GM23338 (cell line): ENCODE measurements around the gene PIBF1. TPM values are rescaled to one million over a fixed set of nuclear protein-coding genes. Genes with fewer than 3 reads are reported as not detected.

ENCODE experiments used
- ATAC-seq: fragments of 200-7000 bp; cut with Tn5 transposase; 3 replicates; pipeline ENCODE4 v1.9.1; 2020
- DNase-seq: peaks from one replicate; pipeline ENCODE4 v3.0.0-alpha.2; 2015; ENCODE audit warnings: low spot score
- H2AFZ ChIP-seq: fragments of 200-600 bp; sonication (generic); 2 replicates; pipeline ENCODE4 v1.8.0; 2016; ENCODE audit warnings: antibody characterized with exemption, mild to moderate bottlenecking, moderate library complexity
- H3F3A ChIP-seq: fragments of 200-600 bp; sonication (generic); replicated peaks from 2 replicates; pipeline ENCODE4 v1.8.0; 2017; ENCODE audit warnings: antibody characterized with exemption, mixed run types, low read depth
- H3K27ac ChIP-seq: fragments of 200-600 bp; sonication (generic); 2 replicates; pipeline ENCODE4 v1.6.1; 2016; ENCODE audit warnings: low read depth
- H3K27me3 ChIP-seq: fragments of 200-600 bp; sonication (generic); 2 replicates; pipeline ENCODE4 v1.8.0; 2016; ENCODE audit warnings: mild to moderate bottlenecking, mixed run types, moderate library complexity; ENCODE audit not compliant: insufficient read depth
- H3K36me3 ChIP-seq: fragments of 200-600 bp; sonication (generic); 2 replicates; pipeline ENCODE4 v1.8.0; 2016; ENCODE audit warnings: mild to moderate bottlenecking; ENCODE audit not compliant: insufficient read depth
- H3K4me1 ChIP-seq: fragments of 200-600 bp; sonication (generic); 2 replicates; pipeline ENCODE4 v1.8.0; 2016; ENCODE audit warnings: mild to moderate bottlenecking, moderate library complexity; ENCODE audit not compliant: insufficient read depth
- H3K4me2 ChIP-seq: fragments of 200-600 bp; sonication (generic); 2 replicates; pipeline ENCODE4 v1.7.1; 2017; ENCODE audit warnings: mixed run types
- H3K4me3 ChIP-seq: fragments of 200-600 bp; sonication (generic); 2 replicates; pipeline ENCODE4 v1.6.1; 2016; ENCODE audit warnings: mixed run types
- H3K79me2 ChIP-seq: fragments of 200-600 bp; sonication (generic); replicated peaks from 2 replicates; pipeline ENCODE4 v1.8.0; 2017; ENCODE audit warnings: mild to moderate bottlenecking; ENCODE audit not compliant: insufficient read depth
- H3K9me2 ChIP-seq: fragments of 200-600 bp; sonication (generic); 2 replicates; pipeline ENCODE4 v1.8.0; 2017; ENCODE audit not compliant: insufficient read depth
- H4K20me1 ChIP-seq: fragments of 200-600 bp; sonication (generic); replicated peaks from 2 replicates; pipeline ENCODE4 v1.8.0; 2017; ENCODE audit warnings: mild to moderate bottlenecking; ENCODE audit not compliant: insufficient read depth
- H3K27ac Mint-ChIP-seq: 2 replicates; pipeline ENCODE4 v1.8.0; 2020; ENCODE audit warnings: inconsistent platforms, mild to moderate bottlenecking, moderate library complexity, mixed read lengths
- H3K27me3 Mint-ChIP-seq: 3 replicates; pipeline ENCODE4 v1.8.0; 2022; ENCODE audit warnings: low read depth, mild to moderate bottlenecking, moderate library complexity, mixed read lengths, inconsistent platforms; ENCODE audit not compliant: insufficient read depth, poor library complexity
- H3K36me3 Mint-ChIP-seq: 3 replicates; pipeline ENCODE4 v1.8.0; 2021; ENCODE audit warnings: low read depth, mild to moderate bottlenecking, inconsistent platforms, moderate library complexity, mixed read lengths
- H3K4me1 Mint-ChIP-seq: 3 replicates; pipeline ENCODE4 v1.8.0; 2020; ENCODE audit warnings: mild to moderate bottlenecking, inconsistent platforms, mixed read lengths
- H3K4me3 Mint-ChIP-seq: 3 replicates; pipeline ENCODE4 v1.8.0; 2021; ENCODE audit warnings: moderate library complexity, mild to moderate bottlenecking, inconsistent platforms, mixed read lengths
- H3K9me3 Mint-ChIP-seq: 3 replicates; pipeline ENCODE4 v1.8.0; 2020; ENCODE audit warnings: moderate library complexity, mild to moderate bottlenecking, inconsistent platforms, mixed read lengths
- CREB1 ChIP-seq: fragments of 250-450 bp; sonication (Bioruptor Pico); IDR thresholded peaks from 2 replicates; pipeline ENCODE4 v1.5.0; 2020; ENCODE audit warnings: low read depth, mild to moderate bottlenecking, moderate library complexity
- CTCF ChIP-seq, 2 experiments: fragments of 200-600 bp in 1 of 2; sonication (generic) in 1 of 2; conservative IDR thresholded peaks; 2 replicates each; pipeline versions ENCODE4 v1.5.1 to v1.6.1; 2016 to 2017; ENCODE audit warnings: antibody characterized with exemption in 2 of 2, low read depth in 2 of 2, mild to moderate bottlenecking in 2 of 2, moderate library complexity in 1 of 2
- EZH2 ChIP-seq: fragments of 200-600 bp; sonication (generic); IDR thresholded peaks from one replicate; pipeline ENCODE4 v1.8.0; 2017; ENCODE audit warnings: antibody characterized with exemption, mild to moderate bottlenecking, low read depth; ENCODE audit not compliant: unreplicated experiment
- POLR2AphosphoS5 ChIP-seq: IDR thresholded peaks from 2 replicates; pipeline ENCODE4 v1.6.1; 2016; ENCODE audit warnings: antibody characterized with exemption, low read depth
- REST ChIP-seq: IDR thresholded peaks from one replicate; pipeline ENCODE4 v1.6.1; 2018; ENCODE audit warnings: antibody characterized with exemption; ENCODE audit not compliant: unreplicated experiment
- ZNF114 ChIP-seq: fragments of 250-450 bp; sonication (Bioruptor Pico); IDR thresholded peaks from 2 replicates; pipeline ENCODE4 v1.5.0; 2020; ENCODE audit warnings: mild to moderate bottlenecking, moderate library complexity
- ZNF331 ChIP-seq: fragments of 250-450 bp; sonication (Bioruptor Pico); IDR thresholded peaks from 2 replicates; pipeline ENCODE4 v1.5.0; 2020; ENCODE audit warnings: low read depth, mild to moderate bottlenecking, moderate library complexity
- polyA plus RNA-seq: library from polyadenylated mRNA; unstranded; fragments of >200 nt; fragmentation: Nextera tagmentation; extraction: Ambion mirVana; gene quantifications from 2 replicates; pipeline ENCODE4 v1.2.1, GENCODE V29; 2016
- total RNA-seq: library from RNA; depleted of rRNA; stranded (reverse); fragments of >200 nt; shearing (Covaris generic); gene quantifications from 2 replicates; pipeline ENCODE4 v1.2.3, GENCODE V29; 2014

Gene PIBF1
- total and polyA plus RNA-seq, 2 experiments from 2014 or later: 14.9 to 22.6 TPM

- peaks cover 66% of the 10 kb centered on the region for H3K27me3 ChIP-seq
- H3K4me3 ChIP-seq: peak overlapping the region; percentile 58
- H3K4me3 Mint-ChIP-seq: peak overlapping the region; percentile 83
- H3K27me3 Mint-ChIP-seq: peaks cover 46% of the 10 kb centered on the region
- peak in 1 of 2 experiments; percentile 63; a peak in 2 of 4 replicates for TF ChIP-seq CTCF (conservative IDR thresholded peaks at IDR 0.05; ENCODE audit: low read depth in 2 of 2)
- no peak for TF ChIP-seq ZNF114 (CRISPR knock-in tag)
- H4K20me1 ChIP-seq: no peaks in the 10 kb centered on the region
- H3K79me2 ChIP-seq: no peaks in the 10 kb centered on the region
- H3K4me2 ChIP-seq: peak overlapping the region; percentile 84
- no peaks in the 10 kb centered on the region for H3F3A ChIP-seq
- H3K9me2 ChIP-seq: no peaks in the 10 kb centered on the region
- 0 out of 2 replicates have a peak overlapping the region, but pooled peaks have one; percentile 48 for H2AFZ ChIP-seq
- H3K4me1 Mint-ChIP-seq: peaks cover 55% of the 10 kb centered on the region
- H3K27ac ChIP-seq: no peak overlapping the region
- ATAC-seq (peak; percentile 60), DNase-seq (peak; percentile 80)
- no peak overlapping the region for H3K27ac Mint-ChIP-seq
- peaks cover 35% of the 10 kb centered on the region for H3K4me1 ChIP-seq
- H3K36me3 Mint-ChIP-seq: peaks cover 4% of the 10 kb centered on the region
- no peaks in the 10 kb centered on the region for H3K36me3 ChIP-seq
- H3K9me3 Mint-ChIP-seq: no peaks in the 10 kb centered on the region; the same call in 2 of the 3 replicates
Measured at GRCh38 chr13:73059460-73060250, 277.7 kb downstream of the PIBF1 start.

- no peaks in the 10 kb centered on the region for H3K36me3 ChIP-seq
- no peak for ATAC-seq
- Mint-ChIP-seq H3K4me3 (peak overlapping the region; percentile 83), H3K4me1 (peaks cover 54% of the 10 kb centered on the region), H3K27ac (no peak overlapping the region), H3K36me3 (peaks cover 4% of the 10 kb centered on the region), H3K27me3 (peaks cover 46% of the 10 kb centered on the region), H3K9me3 (no peaks in the 10 kb centered on the region; the same call in 2 of the 3 replicates)
- no peaks in the 10 kb centered on the region for H3K79me2 ChIP-seq
- H3K27me3 ChIP-seq: peaks cover 66% of the 10 kb centered on the region
- no peak for DNase-seq
- H3K27ac ChIP-seq: no peak overlapping the region
- TF ChIP-seq ZNF331 (no peak), EZH2 (peak; percentile 76)
- H4K20me1 ChIP-seq: no peaks in the 10 kb centered on the region
- H3F3A ChIP-seq: no peaks in the 10 kb centered on the region
- H3K4me1 ChIP-seq: peaks cover 36% of the 10 kb centered on the region
- H3K9me2 ChIP-seq: no peaks in the 10 kb centered on the region
- H3K4me2 ChIP-seq: peak overlapping the region; percentile 84
- no peak overlapping the region for H2AFZ ChIP-seq
- peak overlapping the region; percentile 58 for H3K4me3 ChIP-seq
Measured at GRCh38 chr13:73060251-73061160, 278.6 kb downstream of the PIBF1 start.

- Mint-ChIP-seq H3K36me3 (peaks cover 4% of the 10 kb centered on the region), H3K4me1 (peaks cover 55% of the 10 kb centered on the region), H3K27me3 (peaks cover 46% of the 10 kb centered on the region), H3K9me3 (no peaks in the 10 kb centered on the region; the same call in 2 of the 3 replicates), H3K4me3 (no peak overlapping the region), H3K27ac (no peak overlapping the region)
- H3K27ac ChIP-seq: no peak overlapping the region
- no peaks in the 10 kb centered on the region for H3K79me2 ChIP-seq
- DNase-seq: no peak
- no peak overlapping the region for H2AFZ ChIP-seq
- no peaks in the 10 kb centered on the region for H3K9me2 ChIP-seq
- H3K4me3 ChIP-seq: no peak overlapping the region
- H3K4me1 ChIP-seq: peaks cover 44% of the 10 kb centered on the region
- ATAC-seq: no peak
- H3F3A ChIP-seq: no peaks in the 10 kb centered on the region
- H3K4me2 ChIP-seq: peak overlapping the region; percentile 84; the same call in 1 of the 2 replicates
- H3K36me3 ChIP-seq: no peaks in the 10 kb centered on the region
- no peaks in the 10 kb centered on the region for H4K20me1 ChIP-seq
- H3K27me3 ChIP-seq: peaks cover 63% of the 10 kb centered on the region
- TF ChIP-seq POLR2AphosphoS5 (no peak), CREB1 (CRISPR knock-in tag) (no peak), REST (no peak)
Measured at GRCh38 chr13:73061473-73061872, 279.5 kb downstream of the PIBF1 start.
